HG02981 (cell line): Measurements from ENCODE around the gene ARL13B.
"Not testable (repeated sequence)": the region's sequence is repeated elsewhere in the genome, so short reads cannot be mapped to it uniquely, and the experiment has no call there.

Source experiments
- ATAC-seq: cut with Tn5 transposase; IDR thresholded peaks from one replicate; pipeline ENCODE4 v1.9.1; 2021; ENCODE audit warnings: mild to moderate bottlenecking, moderate library complexity; ENCODE audit not compliant: unreplicated experiment

ARL13B gene

DNA sequence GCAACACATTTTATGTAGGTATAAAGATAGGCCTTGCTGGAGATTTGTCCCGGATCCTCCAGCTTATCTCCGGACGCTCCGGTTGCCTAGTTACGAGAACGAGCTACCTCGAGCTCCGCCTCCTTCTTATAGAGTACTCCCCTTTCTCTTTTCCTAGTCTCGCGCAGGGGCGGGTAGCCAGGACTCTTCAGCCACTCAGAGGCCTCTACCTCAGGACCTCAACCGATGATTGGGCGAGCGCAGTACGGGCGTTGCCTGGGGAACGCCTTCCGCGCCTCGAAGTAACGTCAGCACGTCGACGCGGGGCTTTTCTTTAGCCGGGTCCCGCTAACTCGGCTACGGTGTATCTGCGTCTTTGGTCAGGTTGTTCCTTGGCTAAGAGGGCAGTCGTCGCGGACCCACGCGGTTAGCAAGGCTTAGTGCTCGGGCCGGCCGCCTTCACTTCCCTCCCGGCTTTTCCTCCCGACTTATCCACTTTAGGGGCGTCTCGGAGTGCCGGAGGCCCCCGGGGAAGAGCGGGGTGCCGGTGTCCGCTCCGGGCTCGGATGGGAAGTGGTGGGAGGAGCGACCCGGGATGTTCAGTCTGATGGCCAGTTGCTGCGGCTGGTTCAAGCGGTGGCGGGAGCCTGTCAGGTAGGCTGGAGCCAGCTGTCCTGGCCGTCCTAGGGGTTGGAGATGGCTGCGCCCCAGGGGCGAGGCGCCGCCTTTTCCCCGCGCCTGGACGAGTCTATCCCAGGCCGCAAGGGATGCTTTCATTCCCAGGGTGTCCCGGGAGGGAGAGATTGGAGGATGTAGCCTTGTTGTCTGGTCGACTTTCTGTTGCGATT lies at the start of gene ARL13B:
ARL13B (plus strand) TSS at position 306 of the 827 bp plus-strand sequence; CDS start at position 575, 269 bp downstream.
- peak; percentile 100 for ATAC-seq

DNA sequence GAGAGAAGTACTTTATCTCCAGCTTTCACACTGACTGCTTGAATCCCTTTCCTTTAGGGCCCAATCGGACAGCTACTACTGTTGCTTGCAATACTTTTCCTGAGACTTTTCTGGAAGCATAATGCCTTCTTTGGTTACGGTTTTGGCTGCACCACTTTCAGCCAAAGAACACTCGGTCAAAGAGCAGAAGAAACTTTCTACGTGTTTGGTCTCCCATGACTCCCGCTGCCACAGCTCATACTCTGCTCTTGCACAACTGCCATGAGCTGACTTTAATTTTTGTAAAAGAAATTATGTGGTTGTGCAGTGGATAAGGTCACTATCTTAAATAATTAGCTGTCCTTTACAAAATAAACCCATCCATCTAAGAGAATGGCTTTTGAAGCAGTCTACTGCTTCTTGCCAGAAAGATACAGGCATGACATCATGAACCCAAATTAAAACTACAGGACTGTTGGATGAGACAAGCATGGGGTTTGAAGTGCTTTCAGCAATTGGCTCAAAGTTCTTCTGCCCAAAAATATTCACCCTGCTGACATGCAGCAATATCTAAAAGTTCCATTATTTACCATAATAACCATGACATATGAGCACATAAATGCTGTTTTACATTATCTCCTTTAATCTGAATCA lies 48.2 kb upstream of the ARL13B start:
- no peak for ATAC-seq

DNA sequence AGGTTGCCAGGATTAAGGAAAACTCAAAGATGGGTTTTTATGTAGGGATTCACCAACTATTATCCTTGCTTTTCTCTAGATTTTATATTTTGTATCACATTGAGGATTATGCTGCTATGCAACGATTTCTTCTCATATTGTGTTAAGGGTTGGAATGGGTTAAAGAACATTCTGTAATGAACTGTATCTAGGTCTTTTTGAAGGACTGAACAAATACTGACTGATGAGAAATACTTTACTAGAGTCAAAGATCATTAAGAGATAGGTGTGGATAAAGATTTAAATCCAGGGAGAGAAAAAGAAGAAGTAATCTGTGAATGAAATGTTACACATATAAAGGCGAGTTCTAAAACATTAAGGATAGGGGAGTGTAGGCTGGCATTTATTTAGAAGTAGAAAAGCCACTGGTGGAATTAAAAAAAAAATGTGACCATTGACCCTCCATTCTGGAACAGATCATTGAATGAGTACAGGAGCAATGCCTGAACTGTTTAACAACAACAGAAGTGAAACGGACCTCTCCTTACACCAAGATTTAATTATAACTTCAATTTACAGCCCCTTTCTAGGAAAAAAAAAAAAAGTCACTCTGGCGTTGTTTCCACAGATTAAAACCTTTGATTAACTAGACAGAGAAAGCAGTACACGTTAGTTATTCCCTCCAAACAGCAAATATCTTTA lies 45.4 kb upstream of the ARL13B start:
- no peak for ATAC-seq

DNA sequence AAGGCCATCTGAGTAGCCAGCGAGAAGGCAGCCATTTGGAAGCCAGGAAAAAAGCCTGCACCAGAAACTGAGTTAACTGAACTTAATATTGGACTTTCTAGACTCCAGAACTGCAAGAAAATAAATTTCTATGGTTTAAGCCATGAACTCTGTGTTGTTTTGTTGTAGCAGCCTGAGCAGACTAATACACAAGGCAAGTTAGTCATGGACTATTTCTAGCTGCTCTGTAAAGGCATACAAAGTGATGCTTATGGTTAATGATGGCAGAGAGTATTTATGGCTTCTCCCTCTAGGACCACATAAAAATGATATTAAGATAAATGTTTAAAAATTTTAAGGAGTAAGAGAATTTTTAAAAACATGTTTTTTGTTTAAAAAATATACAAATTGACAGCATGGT lies 43.4 kb upstream of the ARL13B start:
- ATAC-seq, result no peak

DNA sequence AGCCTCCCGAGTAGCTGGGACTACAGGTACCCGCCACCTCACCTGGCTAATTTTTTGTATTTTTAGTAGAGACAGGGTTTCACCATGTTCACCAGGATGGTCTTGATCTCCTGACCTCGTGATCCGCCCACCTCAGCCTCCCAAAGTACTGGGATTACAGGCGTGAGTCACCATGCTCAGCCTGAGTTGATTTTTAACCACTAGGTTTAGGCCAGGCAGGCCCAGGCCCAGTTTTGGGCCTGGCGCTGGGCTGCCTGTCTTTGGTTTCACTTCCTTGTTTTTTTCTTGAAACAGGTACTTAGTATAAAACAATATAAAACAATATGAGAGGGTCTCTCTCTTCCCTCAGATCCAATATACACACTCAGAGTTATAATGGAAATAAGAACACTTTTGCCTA lies 42.5 kb upstream of the ARL13B start:
- not testable (repeated sequence) for ATAC-seq

DNA sequence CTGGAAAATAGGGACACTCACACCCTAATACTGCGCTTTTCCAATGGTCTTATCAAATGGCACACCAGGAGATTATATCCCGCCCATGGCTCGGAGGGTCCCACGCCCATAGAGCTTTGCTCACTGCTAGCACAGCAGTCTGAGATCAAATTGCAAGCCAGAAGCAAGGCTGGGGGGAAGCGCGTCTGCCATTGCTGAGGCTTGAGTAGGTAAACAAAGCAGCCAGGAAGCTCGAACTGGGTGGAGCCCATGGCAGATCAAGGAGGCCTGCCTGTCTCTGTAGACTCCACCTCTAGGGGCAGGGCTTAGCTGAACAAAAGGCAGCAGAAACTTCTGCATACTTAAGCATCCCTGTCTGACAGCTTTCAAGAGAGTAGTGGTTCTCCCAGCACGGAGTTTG lies 30.0 kb upstream of the ARL13B start:
- not testable (repeated sequence) for ATAC-seq

DNA sequence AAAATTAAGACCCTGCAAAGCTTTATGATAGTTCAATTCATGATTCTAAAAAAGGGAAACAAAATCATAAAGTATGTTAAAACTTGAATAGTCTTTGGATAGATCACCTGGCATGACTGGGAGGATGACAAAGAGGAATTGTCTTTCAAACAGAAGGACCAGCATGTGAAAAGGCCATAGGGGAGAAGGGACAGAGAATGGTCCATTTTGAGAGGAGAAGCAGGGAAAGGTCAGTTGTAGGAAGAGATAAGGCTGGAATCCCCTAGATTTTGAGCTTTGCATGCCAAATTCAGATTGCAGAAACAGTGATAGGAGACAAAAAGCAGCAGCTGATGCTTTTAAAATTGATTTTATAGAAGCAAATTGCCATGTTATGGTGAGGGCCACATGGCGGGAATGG lies 18.9 kb upstream of the ARL13B start:
- ATAC-seq, result no peak

DNA sequence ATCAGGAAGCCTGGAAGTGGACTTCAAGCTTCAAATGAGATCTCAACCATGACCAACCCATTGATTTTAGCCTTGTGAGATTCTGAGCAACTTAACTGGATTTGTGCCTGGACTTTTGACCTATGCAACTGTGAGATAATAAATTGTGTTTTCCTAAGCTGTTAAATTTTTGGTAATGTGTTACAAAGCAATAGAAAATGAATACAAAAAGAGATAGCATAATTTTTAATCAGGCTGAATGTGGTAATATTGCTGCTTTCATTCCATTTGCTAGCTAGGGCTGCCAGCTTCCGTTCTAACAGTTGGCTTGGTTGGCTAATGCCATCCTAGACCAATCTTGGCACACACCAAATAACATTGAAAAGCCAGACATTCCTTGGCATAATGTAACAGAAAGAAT lies 18.5 kb upstream of the ARL13B start:
- no peak for ATAC-seq

DNA sequence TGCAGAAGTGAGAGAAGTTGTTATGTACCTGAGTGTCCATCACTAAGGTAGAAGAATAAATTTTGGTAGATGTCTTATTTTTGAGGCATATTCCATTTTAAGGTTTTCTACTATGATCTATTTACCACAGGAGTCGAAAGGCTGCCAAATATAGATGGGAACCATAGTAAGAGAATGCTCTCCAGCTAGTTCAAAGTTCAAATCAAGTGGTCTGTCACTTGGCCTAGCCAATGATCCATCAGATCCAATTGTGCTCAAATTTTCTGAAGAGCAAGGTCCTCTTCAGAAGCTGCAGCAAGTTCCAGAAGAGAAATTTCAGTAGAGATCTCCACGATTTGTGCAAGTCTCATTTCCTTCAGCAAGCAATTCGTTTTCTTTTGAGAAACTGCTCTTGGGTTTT lies 17.2 kb upstream of the ARL13B start:
- ATAC-seq, result no peak

DNA sequence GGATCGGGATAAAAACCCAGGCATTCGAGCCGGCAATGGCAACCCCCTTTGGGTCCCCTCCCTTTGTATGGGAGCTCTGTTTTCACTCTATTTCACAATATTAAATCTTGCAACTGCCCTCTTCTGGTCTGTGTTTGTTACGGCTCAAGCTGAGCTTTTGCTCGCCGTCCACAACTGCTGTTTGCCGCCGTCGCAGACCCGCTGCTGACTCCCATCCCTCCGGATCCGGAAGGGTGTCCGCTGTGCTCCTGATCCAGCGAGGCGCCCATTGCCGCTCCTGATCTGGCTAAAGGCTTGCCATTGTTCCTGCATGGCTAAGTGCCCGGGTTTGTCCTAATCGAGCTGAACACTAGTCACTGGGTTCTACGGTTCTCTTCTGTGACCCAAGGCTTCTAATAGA lies 14.8 kb upstream of the ARL13B start:
- ATAC-seq, result not testable (repeated sequence)

DNA sequence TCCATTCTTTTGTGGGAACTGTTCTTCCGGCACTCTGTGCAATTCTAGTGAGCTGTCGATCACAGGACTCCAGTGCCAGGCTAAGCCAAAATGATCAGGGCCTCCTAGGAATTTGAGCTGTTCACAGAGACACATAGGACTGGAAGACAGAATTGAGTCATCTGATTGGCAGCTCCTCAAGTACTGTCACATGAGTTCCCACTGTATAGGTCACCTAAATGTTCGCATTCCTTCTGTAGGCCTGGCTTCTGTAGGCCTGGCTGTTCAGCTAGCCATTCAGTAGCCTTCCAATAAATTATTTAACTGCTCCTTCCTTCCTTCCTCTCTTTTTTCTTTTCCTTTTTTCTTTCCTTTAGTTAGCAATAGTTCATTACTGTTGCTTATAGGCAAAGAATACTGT lies 10.5 kb upstream of the ARL13B start:
- no peak for ATAC-seq

DNA sequence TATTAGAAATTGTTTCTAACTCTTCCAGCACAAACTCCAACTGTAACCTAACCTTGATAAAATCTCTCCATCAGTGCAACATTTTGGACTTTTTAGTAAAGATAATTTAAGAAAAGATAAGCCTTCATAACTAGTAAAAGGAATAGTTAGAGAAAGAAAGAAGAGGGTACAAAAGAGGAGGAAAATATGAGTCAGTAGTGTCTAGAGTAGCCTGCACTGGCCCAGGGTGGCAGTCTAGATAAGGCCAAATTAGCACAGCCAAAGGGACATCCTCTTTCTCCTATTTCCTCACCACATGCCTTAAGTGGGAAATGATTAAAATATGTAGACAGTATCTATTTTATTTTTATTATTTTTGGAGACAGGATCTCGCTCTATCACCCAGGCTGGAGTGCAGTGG lies 10.0 kb upstream of the ARL13B start:
- ATAC-seq, result no peak

DNA sequence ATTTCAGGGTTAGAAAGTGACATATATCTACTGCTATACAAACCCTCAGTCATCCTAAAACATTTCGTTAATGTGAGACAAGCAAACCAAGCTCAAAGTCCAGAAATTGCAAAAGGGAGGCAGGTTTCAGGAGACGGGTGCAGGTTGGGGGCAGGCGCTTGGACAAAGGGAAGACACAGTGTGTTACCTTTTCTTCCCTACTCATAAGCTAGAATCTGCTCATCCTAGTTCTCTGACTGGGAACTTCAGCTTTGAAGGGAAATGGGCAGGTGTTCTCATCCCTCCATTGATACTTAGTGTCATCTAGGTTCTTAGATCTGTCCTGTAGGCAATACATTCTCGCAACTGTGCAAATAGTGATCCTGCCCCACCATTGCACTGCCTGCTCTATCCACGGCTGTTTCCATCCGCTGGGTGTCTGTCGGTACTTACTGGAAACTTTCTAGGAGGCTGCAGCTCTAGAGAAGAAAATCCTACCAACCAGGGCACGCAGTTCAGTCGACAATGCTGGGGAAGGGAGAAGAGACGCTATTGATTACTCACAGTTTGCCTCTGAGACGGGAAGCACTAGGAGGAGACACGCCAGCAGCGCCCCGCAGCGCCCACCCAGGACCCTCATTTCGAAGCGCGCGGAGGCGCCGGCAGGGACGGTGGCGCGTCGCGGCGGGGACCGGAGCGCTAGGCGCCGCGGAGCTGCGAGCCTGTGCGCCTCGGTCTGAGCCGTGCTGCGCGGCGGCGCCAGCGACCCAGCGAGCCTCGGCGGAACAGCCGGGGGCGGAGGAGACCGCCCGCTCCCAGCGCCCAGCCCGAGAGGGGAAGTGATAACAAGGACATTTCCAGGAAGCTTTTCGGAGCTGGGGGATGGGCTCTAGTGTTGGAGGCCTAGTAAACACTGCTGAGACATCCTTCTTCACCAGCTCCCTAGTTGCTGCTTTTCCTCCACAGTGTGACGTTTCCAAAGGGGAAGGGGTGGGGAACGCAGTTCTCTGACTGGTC lies 6.5 kb upstream of the ARL13B start, which contains the start of gene PROS1:
PROS1 (minus strand) TSS at position 766 of the 996 bp plus-strand sequence; CDS start at position 619, 147 bp downstream.
- peak; percentile 84 for ATAC-seq

DNA sequence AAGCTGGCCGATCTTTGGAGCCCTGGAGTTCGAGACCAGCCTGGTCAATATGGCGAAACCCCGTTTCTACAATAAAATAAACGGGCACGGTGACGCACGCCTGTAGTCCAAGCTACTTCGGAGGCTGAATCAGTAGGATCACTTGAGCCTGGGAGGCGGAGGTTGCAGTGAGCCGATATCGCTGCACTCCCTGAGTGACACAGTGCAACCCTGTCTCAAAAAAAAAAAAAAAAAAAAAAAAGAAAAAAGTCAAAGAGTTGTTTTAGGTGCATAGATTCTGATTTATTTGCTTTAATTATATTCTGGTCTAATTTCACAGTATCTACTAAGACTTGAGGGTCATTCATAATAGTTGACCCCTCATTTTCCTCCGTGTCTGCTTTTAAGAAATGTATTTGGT lies 1.7 kb downstream of the ARL13B start:
- ATAC-seq, result no peak

DNA sequence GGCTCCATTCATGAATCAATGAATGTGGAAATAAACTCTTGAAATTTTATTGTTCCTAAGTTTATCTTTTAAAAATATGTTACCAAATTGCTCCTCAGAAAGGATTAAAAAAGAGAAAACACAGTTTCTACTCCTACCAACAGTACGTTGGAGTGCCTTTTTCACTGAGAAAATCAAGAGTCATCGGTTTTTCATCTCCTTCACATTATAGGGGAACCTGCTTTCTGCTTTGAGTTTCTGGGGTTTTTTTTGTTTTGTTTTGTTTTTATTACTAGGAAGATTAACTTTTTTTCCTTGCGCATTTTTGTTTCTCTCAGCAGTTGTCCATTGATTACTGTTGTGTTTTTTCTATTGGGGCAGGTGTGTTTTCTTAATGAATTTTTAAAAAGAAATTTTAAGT lies 3.5 kb downstream of the ARL13B start:
- no peak for ATAC-seq

DNA sequence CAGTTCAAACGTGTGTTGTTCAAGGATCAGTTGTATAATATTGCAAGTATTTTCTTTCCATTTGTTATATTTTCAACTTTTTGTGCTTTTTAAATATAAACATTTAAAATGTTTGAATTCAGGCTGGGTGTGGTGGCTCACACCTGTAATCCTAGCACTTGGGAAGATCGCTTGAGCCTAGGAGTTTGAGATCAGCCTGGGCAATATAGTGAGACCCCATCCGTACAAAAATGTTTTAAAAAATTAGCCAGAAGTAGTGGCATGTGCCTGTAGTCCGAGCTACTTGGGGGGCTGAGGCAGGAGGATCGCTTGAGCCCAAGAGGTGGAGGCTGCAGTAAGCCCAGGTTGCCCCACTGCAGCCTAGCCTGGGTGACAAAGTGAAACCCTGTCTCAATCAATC lies 4.7 kb downstream of the ARL13B start:
- no peak for ATAC-seq

DNA sequence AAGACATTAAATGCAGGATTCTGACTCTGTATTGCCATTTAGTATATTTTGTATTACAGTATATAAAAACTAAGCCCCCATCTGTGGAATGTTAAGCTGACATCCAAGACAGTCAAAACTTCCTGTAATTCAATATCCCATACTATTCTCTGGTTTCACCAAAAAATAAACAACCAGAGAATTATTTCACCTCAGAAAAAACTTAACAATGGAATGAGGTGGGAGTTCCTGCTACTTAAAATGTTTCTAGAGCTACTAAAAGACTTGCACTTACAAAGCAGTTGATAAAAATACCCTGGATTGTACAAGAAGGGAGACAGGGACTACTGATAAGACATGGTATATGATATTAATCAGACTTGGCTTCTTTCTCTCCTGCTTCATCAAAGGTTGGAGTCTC lies 8.3 kb downstream of the ARL13B start:
- no peak for ATAC-seq

DNA sequence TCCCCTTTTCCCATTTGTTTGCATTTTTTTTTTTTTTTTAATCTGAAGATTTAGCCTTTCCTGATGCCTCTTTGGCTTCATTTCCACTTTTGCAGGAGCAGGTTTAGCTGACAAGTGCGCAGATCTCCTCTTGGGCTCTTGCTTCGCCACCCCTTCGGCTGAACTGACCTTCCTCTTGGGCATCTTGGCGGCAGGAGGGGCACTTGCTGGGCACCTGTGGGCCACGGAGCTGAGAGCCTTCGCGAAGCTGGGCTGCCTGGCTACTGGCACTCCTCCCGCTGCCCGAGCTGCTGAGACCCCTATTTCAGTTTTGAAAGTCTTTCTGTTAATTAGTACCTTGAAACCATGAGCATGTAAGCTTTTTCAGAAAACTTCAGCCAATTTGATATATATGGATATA lies 8.8 kb downstream of the ARL13B start:
- no peak for ATAC-seq

DNA sequence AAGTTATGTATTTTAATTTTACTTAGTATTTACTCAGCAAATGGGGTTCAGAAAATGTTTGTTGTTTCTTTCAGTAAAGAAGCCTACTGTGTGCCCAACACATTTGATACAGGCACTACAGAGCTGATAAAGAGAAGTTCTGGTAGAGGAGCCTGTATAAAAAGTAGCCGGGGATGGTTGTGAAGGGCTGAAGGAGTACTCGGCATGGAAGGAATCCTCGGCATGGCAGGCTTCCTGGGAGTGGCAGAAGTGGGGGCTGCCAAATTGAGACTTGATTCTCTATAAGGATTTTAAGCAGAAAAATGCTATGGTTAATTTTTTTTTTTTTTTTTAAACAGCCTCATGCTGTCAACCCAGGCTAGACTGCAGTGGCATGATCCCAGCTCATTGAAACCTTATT lies 9.3 kb downstream of the ARL13B start:
- no peak for ATAC-seq

DNA sequence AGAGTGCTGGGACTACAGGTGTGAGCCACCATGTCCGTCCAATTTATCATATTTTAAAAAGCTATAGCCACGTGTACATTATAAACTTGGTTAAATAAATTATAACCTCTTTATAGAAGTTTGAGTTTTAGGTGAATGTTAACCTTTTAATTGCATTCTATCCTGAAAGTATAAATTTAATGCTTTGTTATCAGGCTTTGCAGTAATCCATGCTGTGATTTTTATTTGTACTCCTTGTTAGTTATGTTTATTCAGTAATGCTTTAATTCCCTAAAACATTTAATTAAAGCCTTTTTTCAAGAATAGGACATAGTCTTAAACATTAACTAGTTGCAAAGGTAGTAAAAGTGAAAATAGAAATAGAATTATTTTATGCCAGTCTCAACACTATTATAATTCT lies 11.7 kb downstream of the ARL13B start:
- ATAC-seq, result no peak

DNA sequence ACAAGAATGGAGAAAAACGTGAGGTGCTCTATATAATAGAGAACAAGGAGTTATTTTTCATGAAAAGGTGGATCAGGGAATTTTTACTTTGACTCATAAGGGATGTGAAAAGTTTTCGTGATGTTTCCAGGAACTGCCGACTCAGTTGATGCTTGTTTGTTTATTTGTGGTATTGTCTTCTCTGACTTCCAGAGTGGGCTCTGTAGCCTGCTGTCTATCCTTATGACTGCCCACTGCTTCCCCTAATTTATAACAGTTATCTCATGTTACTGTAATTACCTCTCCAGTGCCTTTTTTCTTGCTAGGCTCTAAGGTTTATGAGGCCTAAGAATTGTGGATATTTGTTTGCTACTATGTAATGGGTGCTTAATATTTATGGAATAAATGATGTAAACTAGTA lies 12.3 kb downstream of the ARL13B start:
- ATAC-seq, result no peak
